GM18858 (cell line): ENCODE data around the gene HYAL4.
"Not testable (repeated sequence)": the region's sequence is repeated elsewhere in the genome, so short reads cannot be mapped to it uniquely, and the experiment has no call there.

Experiments
- ATAC-seq: cut with Tn5 transposase; IDR thresholded peaks from one replicate; pipeline ENCODE4 v1.9.1; 2021; ENCODE audit not compliant: unreplicated experiment

HYAL4 gene

GRCh38 chr7:123894753-123895152, 49.8 kb downstream of the HYAL4 start:
- not testable (repeated sequence) for ATAC-seq

- no peak for ATAC-seq
Measured at GRCh38 chr7:123901101-123901500, 56.1 kb downstream of the HYAL4 start.

DNA sequence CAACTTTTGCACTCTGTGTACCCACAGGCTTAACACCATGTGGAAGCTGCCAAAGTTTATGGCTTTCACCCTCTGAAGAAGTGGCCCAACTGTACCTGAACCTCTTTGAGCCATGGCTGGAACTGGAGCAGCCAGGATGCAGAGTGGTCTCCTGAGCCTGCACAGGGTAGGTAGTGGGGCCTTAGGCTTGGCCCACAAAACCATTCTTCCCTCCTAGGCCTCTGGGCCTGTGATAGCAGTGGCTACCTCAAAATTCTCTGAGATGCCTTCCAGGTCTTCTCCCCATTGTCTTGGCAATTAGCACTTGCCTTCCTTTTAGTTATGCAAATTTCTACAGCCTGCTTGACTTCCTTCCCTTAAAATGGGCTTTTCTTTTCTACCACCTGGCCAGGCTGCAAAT, 60.7 kb downstream of the HYAL4 start:
- no peak for ATAC-seq

DNA sequence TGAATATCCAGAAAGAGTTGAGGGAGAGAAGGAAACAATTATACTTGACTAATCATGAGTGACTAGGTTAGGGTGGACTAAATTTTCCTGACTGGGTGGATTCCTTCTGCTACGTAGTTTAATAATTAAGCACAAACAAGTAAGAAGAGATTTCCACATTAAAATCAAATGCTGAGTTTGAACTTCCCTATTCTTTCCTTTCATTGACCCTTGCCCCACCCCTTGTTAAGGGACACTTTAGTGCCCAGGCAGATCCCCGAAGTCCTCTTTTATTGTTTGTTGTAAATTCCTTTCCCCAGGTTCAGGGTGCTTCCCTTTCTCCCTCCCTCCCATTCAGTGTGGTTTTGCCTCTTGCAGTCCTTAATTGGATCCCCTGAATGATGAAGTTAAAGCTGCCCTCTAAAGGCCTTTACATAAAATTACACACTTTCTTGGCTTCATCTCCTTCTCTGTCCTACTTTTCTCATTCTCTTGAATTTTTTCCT, 71.3 kb downstream of the HYAL4 start:
- no peak for ATAC-seq

- ATAC-seq, result no peak
Measured at GRCh38 chr7:123917878-123918277, 72.9 kb downstream of the HYAL4 start.

GRCh38 chr7:123918309-123918708, 73.3 kb downstream of the HYAL4 start:
- no peak for ATAC-seq

GRCh38 chr7:123923599-123923998, 78.6 kb downstream of the HYAL4 start:
- no peak for ATAC-seq

DNA sequence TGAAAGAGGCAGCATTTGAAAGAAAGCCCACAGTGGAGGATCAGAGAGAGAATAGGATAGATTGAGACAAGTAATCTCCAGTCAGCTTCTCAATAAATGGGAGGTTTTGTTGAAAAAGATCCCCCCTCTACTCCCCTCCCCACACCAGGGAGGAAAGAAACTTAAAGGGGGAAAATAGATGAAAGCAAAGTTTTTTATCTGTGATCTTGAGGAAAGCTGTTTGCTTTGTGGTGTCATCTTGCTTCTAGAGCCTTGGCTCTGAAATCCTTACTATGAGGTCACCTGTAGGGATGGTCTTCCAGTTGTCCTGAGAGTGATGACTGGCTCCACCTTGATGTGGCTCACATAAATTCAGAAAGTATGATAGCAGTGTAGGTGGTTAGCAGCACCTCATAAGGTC, 80.0 kb downstream of the HYAL4 start, which contains the start of gene SPAM1:
SPAM1 (plus strand) TSS at position 301 of the 400 bp plus-strand sequence. CDS start 28,330 bp downstream, outside the sequence.
- ATAC-seq, result no peak
